Measurements from ENCODE around the gene BNC2. TPM values are rescaled to one million over a fixed set of nuclear protein-coding genes. Genes with fewer than 3 reads are reported as not detected.
"Not testable (repeated sequence)": the region's sequence is repeated elsewhere in the genome, so short reads cannot be mapped to it uniquely, and the experiment has no call there.

The BNC2 gene
- total RNA-seq, 4 donors from 2014 or later = 19.0 to 53.6 (median 25.3) TPM

DNA sequence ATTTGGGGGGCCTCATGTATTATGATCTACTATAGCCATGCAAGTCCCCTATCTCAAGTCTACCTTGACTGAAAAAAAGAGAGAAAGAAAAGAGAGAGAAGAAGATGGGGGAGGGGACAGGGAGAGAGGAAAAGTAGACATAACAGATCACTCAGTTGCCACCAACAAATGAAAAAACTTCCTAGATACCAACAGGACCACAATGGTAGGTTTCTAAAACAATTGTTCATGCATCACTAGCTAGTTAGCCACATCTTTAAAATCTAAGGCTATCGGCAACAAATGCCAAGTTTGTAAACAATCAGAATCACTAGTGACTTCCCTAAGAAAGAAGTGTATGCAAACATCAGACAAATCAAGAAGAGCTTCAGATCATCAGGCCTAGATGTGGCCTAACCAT is 328.2 kb downstream of the BNC2 start:
- DNase-seq (ENCODE audit: low spot score) = no peak
- no peak for ATAC-seq (ENCODE audit: low FRiP score)
- TF ChIP-seq, protein P1, sequence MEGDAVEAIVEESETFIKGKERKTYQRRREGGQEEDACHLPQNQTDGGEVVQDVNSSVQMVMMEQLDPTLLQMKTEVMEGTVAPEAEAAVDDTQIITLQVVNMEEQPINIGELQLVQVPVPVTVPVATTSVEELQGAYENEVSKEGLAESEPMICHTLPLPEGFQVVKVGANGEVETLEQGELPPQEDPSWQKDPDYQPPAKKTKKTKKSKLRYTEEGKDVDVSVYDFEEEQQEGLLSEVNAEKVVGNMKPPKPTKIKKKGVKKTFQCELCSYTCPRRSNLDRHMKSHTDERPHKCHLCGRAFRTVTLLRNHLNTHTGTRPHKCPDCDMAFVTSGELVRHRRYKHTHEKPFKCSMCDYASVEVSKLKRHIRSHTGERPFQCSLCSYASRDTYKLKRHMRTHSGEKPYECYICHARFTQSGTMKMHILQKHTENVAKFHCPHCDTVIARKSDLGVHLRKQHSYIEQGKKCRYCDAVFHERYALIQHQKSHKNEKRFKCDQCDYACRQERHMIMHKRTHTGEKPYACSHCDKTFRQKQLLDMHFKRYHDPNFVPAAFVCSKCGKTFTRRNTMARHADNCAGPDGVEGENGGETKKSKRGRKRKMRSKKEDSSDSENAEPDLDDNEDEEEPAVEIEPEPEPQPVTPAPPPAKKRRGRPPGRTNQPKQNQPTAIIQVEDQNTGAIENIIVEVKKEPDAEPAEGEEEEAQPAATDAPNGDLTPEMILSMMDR (IDR thresholded peaks at IDR 0.05) = no peak

- TF ChIP-seq, protein P1 (IDR thresholded peaks at IDR 0.05) = no peak
- ATAC-seq (ENCODE audit: low FRiP score) (no peak), DNase-seq (ENCODE audit: low spot score) (no peak)
Measured at GRCh38 chr9:16540743-16541613, 329.5 kb downstream of the BNC2 start.

DNA sequence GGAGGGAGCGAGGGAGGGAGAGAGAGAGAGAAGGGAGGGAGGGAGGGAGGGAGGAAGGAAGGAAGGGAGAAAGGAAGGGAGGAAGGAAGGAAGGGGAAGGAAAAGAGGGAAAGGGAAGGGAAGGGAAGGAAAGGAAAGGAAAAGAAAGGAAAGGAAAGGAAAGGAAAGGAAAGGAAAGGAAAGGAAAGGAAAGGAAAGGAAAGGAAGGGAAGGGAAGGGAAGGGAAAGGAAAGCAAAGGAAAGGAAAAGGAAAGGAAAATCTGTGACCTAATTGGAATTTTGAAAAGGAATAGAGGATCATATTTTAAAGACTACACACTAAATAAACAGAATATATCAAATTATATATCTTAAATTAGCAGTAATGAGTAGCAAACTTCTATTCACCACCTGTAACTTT is 330.8 kb downstream of the BNC2 start:
- not testable (repeated sequence) for ATAC-seq (ENCODE audit: low FRiP score); DNase-seq (ENCODE audit: low spot score)

GRCh38 chr9:16535555-16535954 is 334.9 kb downstream of the BNC2 start:
- DNase-seq (ENCODE audit: low spot score) (no peak), ATAC-seq (ENCODE audit: low FRiP score) (no peak)
- TF ChIP-seq, protein P1 (IDR thresholded peaks at IDR 0.05) = no peak

- DNase-seq (ENCODE audit: low spot score) (no peak), ATAC-seq (ENCODE audit: low FRiP score) (no peak)
- TF ChIP-seq, protein P1 (IDR thresholded peaks at IDR 0.05) = no peak
Measured at GRCh38 chr9:16532681-16533450, 337.6 kb downstream of the BNC2 start.

DNA sequence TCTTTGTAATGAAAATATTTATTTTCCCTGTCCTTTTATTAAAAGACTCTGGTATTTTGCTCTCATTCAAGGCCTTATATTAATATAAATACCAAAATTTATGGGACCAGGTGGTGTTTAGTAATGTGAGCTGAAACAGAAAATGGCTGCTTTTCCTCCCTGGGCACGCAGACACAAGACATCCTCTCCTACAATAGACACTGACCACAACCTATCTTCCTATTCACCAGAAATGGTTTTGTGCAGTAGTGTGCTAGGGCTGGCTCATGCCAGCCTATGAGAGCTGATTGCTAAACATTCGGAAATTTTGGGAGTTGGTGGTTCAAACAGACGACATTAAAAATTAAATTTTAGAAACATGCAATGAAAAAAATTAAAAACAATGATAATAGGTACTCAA is 338.2 kb downstream of the BNC2 start:
- TF ChIP-seq, protein P1 (IDR thresholded peaks at IDR 0.05) = no peak
- no peak for DNase-seq (ENCODE audit: low spot score)
- no peak for ATAC-seq (ENCODE audit: low FRiP score)
